GM23248 (cell line): ENCODE measurements around the gene SCGN.

Source experiments
- EZH2 ChIP-seq: fragments of 200-600 bp; sonication (generic); IDR thresholded peaks from 2 replicates; pipeline ENCODE4 v1.6.1; 2018; ENCODE audit warnings: antibody characterized with exemption, mild to moderate bottlenecking; ENCODE audit not compliant: insufficient read depth, poor library complexity, severe bottlenecking
- EZH2phosphoT487 ChIP-seq: fragments of 200-600 bp; sonication (generic); IDR thresholded peaks from 2 replicates; pipeline ENCODE4 v1.6.1; 2018; ENCODE audit warnings: antibody characterized with exemption, moderate library complexity, mild to moderate bottlenecking, low read depth; ENCODE audit not compliant: insufficient read depth

DNA sequence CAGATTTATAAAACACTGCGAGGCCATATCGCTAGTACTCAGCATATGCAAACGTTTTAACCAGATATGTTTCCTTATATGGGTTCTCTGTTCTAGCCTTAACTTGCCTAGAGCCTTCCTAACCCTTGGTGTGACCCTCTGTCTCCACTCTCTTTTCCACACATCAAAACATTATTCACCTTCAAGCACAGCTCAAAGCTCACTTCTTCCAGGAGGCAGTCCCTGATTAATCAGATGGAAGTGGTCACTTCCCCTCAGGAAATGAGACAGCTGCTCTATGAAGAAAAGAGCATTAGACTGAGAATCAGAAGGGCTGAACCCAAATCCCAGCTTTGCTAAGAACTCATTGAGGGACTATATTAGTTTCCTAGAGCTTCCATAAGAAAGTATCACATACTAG is 62.8 kb downstream of the SCGN start:
- TF ChIP-seq EZH2 (no peak), EZH2phosphoT487 (no peak)
